Measurements from ENCODE around the gene OVCH1. TPM values are rescaled to one million over a fixed set of nuclear protein-coding genes. Genes with fewer than 3 reads are reported as not detected.

OVCH1 gene
- total RNA-seq, 4 donors from 2014 or later, result 0.22 to 3.0 (median 0.28) TPM

DNA sequence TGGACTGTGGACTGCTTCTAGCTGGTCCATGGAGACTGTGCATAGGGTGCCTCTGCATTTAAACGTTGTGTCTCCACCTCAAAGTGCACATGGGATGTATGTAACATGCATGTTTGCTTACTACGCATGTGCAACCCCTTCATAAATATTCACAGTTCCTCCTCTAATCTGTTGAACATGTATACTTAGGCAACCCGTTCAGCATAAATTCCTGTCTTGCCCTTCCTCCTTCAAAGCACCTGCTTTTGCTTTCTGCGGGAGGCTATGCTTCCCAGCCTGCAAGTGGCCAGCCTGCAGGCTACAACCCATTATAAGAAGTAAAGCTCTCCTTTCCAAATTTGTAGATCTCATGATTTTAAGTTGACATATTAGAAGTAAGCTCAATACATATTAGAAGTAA, 33.0 kb upstream of the OVCH1 start:
- no peak for TF ChIP-seq POLR2A (IDR thresholded peaks at IDR 0.05)
- TF ChIP-seq, protein P1, sequence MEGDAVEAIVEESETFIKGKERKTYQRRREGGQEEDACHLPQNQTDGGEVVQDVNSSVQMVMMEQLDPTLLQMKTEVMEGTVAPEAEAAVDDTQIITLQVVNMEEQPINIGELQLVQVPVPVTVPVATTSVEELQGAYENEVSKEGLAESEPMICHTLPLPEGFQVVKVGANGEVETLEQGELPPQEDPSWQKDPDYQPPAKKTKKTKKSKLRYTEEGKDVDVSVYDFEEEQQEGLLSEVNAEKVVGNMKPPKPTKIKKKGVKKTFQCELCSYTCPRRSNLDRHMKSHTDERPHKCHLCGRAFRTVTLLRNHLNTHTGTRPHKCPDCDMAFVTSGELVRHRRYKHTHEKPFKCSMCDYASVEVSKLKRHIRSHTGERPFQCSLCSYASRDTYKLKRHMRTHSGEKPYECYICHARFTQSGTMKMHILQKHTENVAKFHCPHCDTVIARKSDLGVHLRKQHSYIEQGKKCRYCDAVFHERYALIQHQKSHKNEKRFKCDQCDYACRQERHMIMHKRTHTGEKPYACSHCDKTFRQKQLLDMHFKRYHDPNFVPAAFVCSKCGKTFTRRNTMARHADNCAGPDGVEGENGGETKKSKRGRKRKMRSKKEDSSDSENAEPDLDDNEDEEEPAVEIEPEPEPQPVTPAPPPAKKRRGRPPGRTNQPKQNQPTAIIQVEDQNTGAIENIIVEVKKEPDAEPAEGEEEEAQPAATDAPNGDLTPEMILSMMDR (IDR thresholded peaks at IDR 0.05), result no peak
- 86 to 91% methylated on average over 4 of the region's 4 CpGs for WGBS, 2 donors
- intact Hi-C loops (cut with DNase I), result no loop called here

DNA sequence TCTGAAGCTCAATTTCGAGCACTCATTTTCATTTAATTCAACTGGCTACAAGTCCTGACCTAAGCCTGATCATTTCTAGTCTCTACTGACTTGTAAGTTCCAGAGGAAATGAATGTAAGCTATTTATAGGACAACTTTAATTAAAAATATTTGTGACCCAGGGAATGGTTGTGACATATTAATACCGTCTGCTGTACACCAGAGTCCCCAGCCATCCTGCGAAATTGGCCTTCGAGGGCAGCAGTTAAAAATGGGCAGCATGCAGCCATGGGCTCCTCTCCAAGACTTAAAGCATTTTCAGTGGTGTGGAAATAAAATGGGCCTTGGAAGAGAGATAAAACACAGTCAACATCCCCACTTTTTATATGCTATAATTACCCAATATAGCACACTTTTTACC, 30.7 kb upstream of the OVCH1 start:
- H3K36me3 ChIP-seq, result no peaks in the 10 kb centered on the region
- no peaks in the 10 kb centered on the region for H3K27me3 ChIP-seq
- WGBS, 2 donors, result 75 to 78% methylated on average over 4 of the region's 4 CpGs
- no peak for DNase-seq
- intact Hi-C loops (cut with DNase I), result loop anchor here (10.0 kb wide), 1 partner anchor 1277 kb away; no protein-coding TSS in a partner anchor
- H3K27ac ChIP-seq, result no peak overlapping the region
- no peaks in the 10 kb centered on the region for H3K4me1 ChIP-seq
- no peak overlapping the region for H3K4me3 ChIP-seq (replicated peaks in 1 of 3)
- no peak for TF ChIP-seq POLR2A (IDR thresholded peaks at IDR 0.05)
- TF ChIP-seq, protein P1 (IDR thresholded peaks at IDR 0.05), result no peak
- H3K9me3 ChIP-seq, result no peaks in the 10 kb centered on the region

More for the DNA sequence above, 33.0 kb upstream of the OVCH1 start:
- Histone ChIP-seq H3K4me1 (no peaks in the 10 kb centered on the region), H3K9me3 (no peaks in the 10 kb centered on the region), H3K36me3 (no peaks in the 10 kb centered on the region), H3K27ac (no peak overlapping the region), H3K4me3 (replicated peaks in 1 of 3) (no peak overlapping the region), H3K27me3 (no peaks in the 10 kb centered on the region)
- DNase-seq, result no peak

DNA sequence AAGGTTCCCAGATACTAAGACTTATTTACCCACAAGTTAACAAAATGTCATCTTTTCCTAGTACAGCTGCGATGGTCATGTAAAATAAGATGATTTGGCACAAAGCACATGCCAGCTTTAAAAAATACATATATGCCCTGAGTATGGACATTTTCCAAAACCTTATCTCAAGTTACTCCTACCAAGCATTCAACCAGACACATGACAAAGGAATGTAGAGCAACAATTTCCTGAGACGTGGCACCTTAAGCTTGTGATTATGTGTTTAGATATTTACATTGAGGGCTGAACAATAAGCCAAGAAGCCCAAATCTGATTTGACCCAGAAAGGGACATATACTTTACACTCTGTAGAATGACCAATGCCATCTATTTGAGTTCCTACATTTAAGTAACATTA, 24.5 kb upstream of the OVCH1 start:
- no peaks in the 10 kb centered on the region for H3K36me3 ChIP-seq
- H3K27me3 ChIP-seq, result no peaks in the 10 kb centered on the region
- intact Hi-C loops (cut with DNase I), result loop anchor here (10.0 kb wide), 1 partner anchor 1283 kb away; no protein-coding TSS in a partner anchor
- H3K4me3 ChIP-seq (replicated peaks in 1 of 3), result no peak overlapping the region
- DNase-seq, result no peak
- WGBS, 2 donors, result 83 to 90% methylated on average over 2 of the region's 2 CpGs
- H3K9me3 ChIP-seq, result no peaks in the 10 kb centered on the region
- H3K27ac ChIP-seq, result no peak overlapping the region
- no peaks in the 10 kb centered on the region for H3K4me1 ChIP-seq
- TF ChIP-seq POLR2A (IDR thresholded peaks at IDR 0.05), result no peak
- TF ChIP-seq, protein P1 (IDR thresholded peaks at IDR 0.05), result no peak

DNA sequence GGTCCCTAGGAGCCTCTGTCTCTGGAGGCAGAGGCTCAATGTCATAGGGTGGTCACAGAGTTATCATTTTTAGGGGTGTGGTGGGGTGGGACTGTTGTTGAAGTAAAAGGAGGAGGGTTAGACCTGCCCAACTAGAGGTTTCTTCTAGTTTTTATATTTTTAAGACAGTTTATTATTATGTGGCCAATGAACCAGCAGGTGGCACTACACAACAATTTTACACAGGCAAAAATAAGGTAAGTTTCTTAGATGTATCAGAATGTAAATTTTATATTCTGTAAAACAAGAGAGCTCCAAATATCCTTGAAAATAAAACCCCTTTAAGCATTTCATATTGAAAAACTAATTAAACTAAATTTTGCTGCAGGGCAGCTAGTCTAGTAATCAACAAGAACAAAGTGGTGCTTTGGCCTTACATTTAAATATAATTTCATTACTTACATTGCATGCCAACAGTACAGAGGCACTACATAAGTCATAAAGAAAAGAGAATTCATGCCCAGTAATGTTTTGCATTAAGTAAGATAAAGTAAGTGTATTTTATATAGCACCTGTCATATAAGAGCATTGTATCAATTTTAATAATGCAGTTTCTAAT, 22.2 kb upstream of the OVCH1 start:
- no peak overlapping the region for H3K27ac ChIP-seq
- H3K4me3 ChIP-seq (replicated peaks in 1 of 3), result no peak overlapping the region
- no peaks in the 10 kb centered on the region for H3K36me3 ChIP-seq
- H3K9me3 ChIP-seq, result no peaks in the 10 kb centered on the region
- no peaks in the 10 kb centered on the region for H3K27me3 ChIP-seq
- intact Hi-C loops (cut with DNase I), result loop anchor here (10.0 kb wide), 1 partner anchor 1285 kb away; no protein-coding TSS in a partner anchor
- no peaks in the 10 kb centered on the region for H3K4me1 ChIP-seq
- TF ChIP-seq POLR2A (IDR thresholded peaks at IDR 0.05), result no peak
- TF ChIP-seq, protein P1 (IDR thresholded peaks at IDR 0.05), result peak in 3 of 6 experiments; percentile 47 to 55 (median 50)
- peak in 1 of 2 donors; percentile 13 for DNase-seq

DNA sequence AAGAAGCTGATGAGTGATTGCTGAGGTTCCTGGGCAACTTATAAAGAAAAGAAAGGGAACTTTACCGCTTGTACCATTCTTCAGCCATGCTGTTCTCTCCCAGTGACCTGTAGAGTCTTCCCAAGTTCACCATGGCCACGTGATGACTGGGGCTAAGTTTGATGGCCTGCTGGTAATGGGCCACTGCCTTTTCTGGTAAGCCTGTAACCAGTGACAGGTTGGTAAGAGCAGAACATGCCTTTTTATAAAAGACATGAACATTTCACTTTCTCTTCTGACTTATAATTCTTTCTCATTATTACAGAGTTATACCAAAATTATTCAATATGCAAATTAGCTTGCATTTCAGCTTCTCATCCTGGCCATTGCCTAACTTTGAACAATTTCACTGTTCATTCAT, 20.9 kb upstream of the OVCH1 start:
- no peak overlapping the region for H3K4me3 ChIP-seq (replicated peaks in 1 of 3)
- TF ChIP-seq, protein P1 (IDR thresholded peaks at IDR 0.05), result no peak
- TF ChIP-seq POLR2A (IDR thresholded peaks at IDR 0.05), result no peak
- DNase-seq, result no peak
- H3K27ac ChIP-seq, result no peak overlapping the region
- H3K36me3 ChIP-seq, result no peaks in the 10 kb centered on the region
- WGBS, 2 donors, result 79 to 86% methylated on average over 2 of the region's 2 CpGs
- H3K27me3 ChIP-seq, result no peaks in the 10 kb centered on the region
- no peaks in the 10 kb centered on the region for H3K9me3 ChIP-seq
- no peaks in the 10 kb centered on the region for H3K4me1 ChIP-seq
- intact Hi-C loops (cut with DNase I), result no loop called here

All from thyroid gland (tissue), 4 donors.